SU-DHL-6 (cell line): Measurements from ENCODE around the gene FFAR3.

Source experiments
- H2AFZ ChIP-seq: fragments of 200-600 bp; sonication (generic); 2 replicates; pipeline ENCODE4 v1.6.1; 2014; ENCODE audit warnings: low read depth, mild to moderate bottlenecking, moderate library complexity, mixed read lengths, antibody characterized with exemption, low read length; ENCODE audit not compliant: severe bottlenecking
- H3F3A ChIP-seq: fragments of 200-600 bp; shearing (Covaris generic); 2 replicates; pipeline ENCODE4 v1.6.0; 2016; ENCODE audit warnings: antibody characterized with exemption, mild to moderate bottlenecking; ENCODE audit not compliant: insufficient read depth
- H3K27ac ChIP-seq: fragments of 200-600 bp; sonication (generic); 2 replicates; pipeline ENCODE4 v1.5.1; 2016; ENCODE audit warnings: low read depth, mild to moderate bottlenecking, low read length, moderate library complexity, mixed read lengths
- H3K27me3 ChIP-seq: fragments of 200-600 bp; sonication (generic), shearing (Covaris generic); 2 replicates; pipeline ENCODE4 v1.6.0; 2014; ENCODE audit warnings: mild to moderate bottlenecking, low read length
- H3K36me3 ChIP-seq: fragments of 200-600 bp; sonication (generic); 2 replicates; pipeline ENCODE4 v1.6.1; 2014; ENCODE audit warnings: mild to moderate bottlenecking, low read length, mixed read lengths
- H3K4me2 ChIP-seq: fragments of 300-600, 200-600 bp; shearing (Covaris generic), sonication (generic); 2 replicates; pipeline ENCODE4 v1.6.0; 2014; ENCODE audit warnings: low read length, low read depth, mild to moderate bottlenecking; ENCODE audit not compliant: poor library complexity, severe bottlenecking
- H3K4me3 ChIP-seq: fragments of 200-600 bp; sonication (generic); 2 replicates; pipeline ENCODE4 v1.5.1; 2014; ENCODE audit warnings: antibody characterized with exemption, low read length, mild to moderate bottlenecking, mixed read lengths; ENCODE audit not compliant: insufficient read depth, poor library complexity, severe bottlenecking
- H3K79me2 ChIP-seq: fragments of 200-600 bp; sonication (generic); 2 replicates; pipeline ENCODE4 v1.6.1; 2014; ENCODE audit warnings: mild to moderate bottlenecking, low read length, moderate library complexity; ENCODE audit not compliant: insufficient read depth
- H3K9ac ChIP-seq: fragments of 200-600 bp; sonication (generic); 2 replicates; pipeline ENCODE4 v1.7.0; 2014; ENCODE audit warnings: mild to moderate bottlenecking, low read length
- H3K9me2 ChIP-seq: fragments of 200-600 bp; sonication (generic); replicated peaks from 2 replicates; pipeline ENCODE4 v1.6.1; 2014; ENCODE audit warnings: low read length; ENCODE audit not compliant: insufficient read depth
- H3K9me3 ChIP-seq: fragments of 200-600 bp; sonication (generic); 2 replicates; pipeline ENCODE4 v1.6.1; 2014; ENCODE audit warnings: low read length, mixed read lengths; ENCODE audit not compliant: insufficient read depth
- H4K20me1 ChIP-seq: fragments of 200-600 bp; sonication (generic); 2 replicates; pipeline ENCODE4 v1.6.1; 2014; ENCODE audit warnings: low read depth, mild to moderate bottlenecking, antibody characterized with exemption, low read length, moderate library complexity, mixed read lengths
- CTCF ChIP-seq: fragments of 200-600 bp; sonication (generic); IDR thresholded peaks from one replicate; pipeline ENCODE4 v1.5.1; 2017; ENCODE audit warnings: antibody characterized with exemption, mild to moderate bottlenecking, low read length, moderate library complexity; ENCODE audit not compliant: insufficient read depth, poor library complexity, severe bottlenecking
- EZH2phosphoT487 ChIP-seq: fragments of 200-600 bp; sonication (generic), shearing (Covaris generic); conservative IDR thresholded peaks from 2 replicates; pipeline ENCODE4 v1.6.1; 2018; ENCODE audit warnings: mild to moderate bottlenecking, antibody characterized with exemption, low read length, moderate library complexity, mixed read lengths

Gene FFAR3

GRCh38 chr19:35322014-35322413, 36.2 kb upstream of the FFAR3 start:
- Histone ChIP-seq H3K9me2 (no peaks in the 10 kb centered on the region), H4K20me1 (no peaks in the 10 kb centered on the region), H3K79me2 (no peaks in the 10 kb centered on the region), H3F3A (peaks cover 45% of the 10 kb centered on the region), H3K36me3 (no peaks in the 10 kb centered on the region), H3K27ac (no peak overlapping the region), H3K9me3 (peaks cover 10% of the 10 kb centered on the region; the same call in 1 of the 2 replicates), H2AFZ (no peak overlapping the region), H3K4me3 (no peak overlapping the region), H3K27me3 (no peaks in the 10 kb centered on the region), H3K4me2 (no peak overlapping the region), H3K9ac (no peak overlapping the region)
- TF ChIP-seq CTCF: no peak
- TF ChIP-seq EZH2phosphoT487: no peak

- H3K4me2 ChIP-seq: no peak overlapping the region
- peaks cover 32% of the 10 kb centered on the region for H3K79me2 ChIP-seq
- H2AFZ ChIP-seq: no peak overlapping the region
- peaks cover 51% of the 10 kb centered on the region for H3F3A ChIP-seq
- H3K9me3 ChIP-seq: no peaks in the 10 kb centered on the region
- no peaks in the 10 kb centered on the region for H3K9me2 ChIP-seq
- H3K36me3 ChIP-seq: peaks cover 6% of the 10 kb centered on the region; the same call in 1 of the 2 replicates
- no peaks in the 10 kb centered on the region; the same call in 1 of the 2 replicates for H4K20me1 ChIP-seq
- no peak overlapping the region for H3K9ac ChIP-seq
- no peak for TF ChIP-seq EZH2phosphoT487
- no peak for TF ChIP-seq CTCF
- no peak overlapping the region for H3K27ac ChIP-seq
- no peak overlapping the region for H3K4me3 ChIP-seq
- H3K27me3 ChIP-seq: no peaks in the 10 kb centered on the region
Observed at GRCh38 chr19:35327642-35328041, 30.6 kb upstream of the FFAR3 start.

- Histone ChIP-seq H2AFZ (no peak within 1 kb of the TSS), H3F3A (peaks cover 49% of the 10 kb centered on the region), H3K9me2 (no peaks in the 10 kb centered on the region), H3K79me2 (peaks cover 45% of the 10 kb centered on the region), H3K9ac (peak within 1 kb of the TSS; percentile 96), H3K4me3 (peak within 1 kb of the TSS; percentile 89), H3K27me3 (no peaks in the 10 kb centered on the region), H3K9me3 (no peaks in the 10 kb centered on the region), H3K27ac (peak within 1 kb of the TSS; percentile 96), H4K20me1 (peaks cover 2% of the 10 kb centered on the region; the same call in 1 of the 2 replicates), H3K4me2 (peak within 1 kb of the TSS; percentile 94), H3K36me3 (peaks cover 16% of the 10 kb centered on the region)
- TF ChIP-seq CTCF (no peak), EZH2phosphoT487 (no peak)
Observed at GRCh38 chr19:35328851-35329285, 29.4 kb upstream of the FFAR3 start, which contains the start of gene CD22. Gene CD22, plus strand, starts transcription at chr19:35329187. Its CDS starts 2,854 bp downstream, at chr19:35332041.

GRCh38 chr19:35329323-35329722, 28.9 kb upstream of the FFAR3 start:
- H3K27me3 ChIP-seq: no peaks in the 10 kb centered on the region
- peak overlapping the region; percentile 96 for H3K9ac ChIP-seq
- H3K79me2 ChIP-seq: peaks cover 49% of the 10 kb centered on the region
- H3K4me2 ChIP-seq: peak overlapping the region; percentile 94
- no peak overlapping the region for H2AFZ ChIP-seq
- H4K20me1 ChIP-seq: peaks cover 2% of the 10 kb centered on the region; the same call in 1 of the 2 replicates
- no peaks in the 10 kb centered on the region for H3K9me3 ChIP-seq
- H3K27ac ChIP-seq: peak overlapping the region; percentile 96
- H3K36me3 ChIP-seq: peaks cover 21% of the 10 kb centered on the region
- peaks cover 49% of the 10 kb centered on the region for H3F3A ChIP-seq
- H3K9me2 ChIP-seq: no peaks in the 10 kb centered on the region
- TF ChIP-seq EZH2phosphoT487 (no peak), CTCF (no peak)
- H3K4me3 ChIP-seq: peak overlapping the region; percentile 89
